Spleen (tissue), 11 donors: ENCODE measurements around the gene GIPC1. TPM values are rescaled to one million over a fixed set of nuclear protein-coding genes. Genes with fewer than 3 reads are reported as not detected.

Experiments used
- DNase-seq: peaks from one replicate; pipeline ENCODE4 v3.0.0-alpha.2; 2020
- H3K27ac ChIP-seq, 8 donors: fragments of 200-600 bp; sonication (generic) in 7 of 8; 1 replicate in 4 of 8; 2 replicates in 4 of 8; pipeline versions ENCODE4 v1.5.0 to v1.8.0; 2016 to 2021; ENCODE audit warnings: inconsistent platforms in 4 of 8, mild to moderate bottlenecking in 4 of 8, moderate library complexity in 1 of 8
- H3K27me3 ChIP-seq, 7 donors: fragments of 200-600 bp; sonication (generic) in 6 of 7; replicated peaks in 1 of 7; 1 replicate in 4 of 7; 2 replicates in 3 of 7; pipeline versions ENCODE4 v1.5.0 to v1.8.0; 2016 to 2021; ENCODE audit warnings: inconsistent platforms in 3 of 7, mild to moderate bottlenecking in 1 of 7
- H3K36me3 ChIP-seq, 6 donors: fragments of 200-600 bp; sonication (generic) in 5 of 6; 1 replicate in 4 of 6; 2 replicates in 2 of 6; pipeline versions ENCODE4 v1.5.0 to v1.8.0; 2016 to 2021; ENCODE audit warnings: inconsistent platforms in 2 of 6
- H3K4me1 ChIP-seq, 6 donors: fragments of 200-600 bp; sonication (generic) in 5 of 6; 1 replicate in 3 of 6; 2 replicates in 3 of 6; pipeline versions ENCODE4 v1.5.0 to v1.8.0; 2016 to 2021; ENCODE audit warnings: inconsistent platforms in 3 of 6
- H3K4me3 ChIP-seq, 8 donors: fragments of 200-600 bp; sonication (generic) in 7 of 8; 1 replicate in 4 of 8; 2 replicates in 4 of 8; pipeline versions ENCODE4 v1.5.0 to v1.8.0; 2016 to 2021; ENCODE audit warnings: inconsistent platforms in 4 of 8, mild to moderate bottlenecking in 4 of 8, moderate library complexity in 2 of 8
- H3K9me3 ChIP-seq, 8 donors: fragments of 200-600 bp; sonication (generic) in 7 of 8; 1 replicate in 4 of 8; 2 replicates in 4 of 8; pipeline versions ENCODE4 v1.5.0 to v1.8.0; 2016 to 2021; ENCODE audit warnings: inconsistent platforms in 4 of 8
- CTCF ChIP-seq, 11 experiments: fragments of 200-600 bp in 7 of 11; fragments of 450-650 bp in 4 of 11; sonication (generic) in 4 of 11; IDR thresholded peaks in 8 of 11; conservative IDR thresholded peaks in 3 of 11; 1 replicate in 7 of 11; 2 replicates in 4 of 11; pipeline versions ENCODE4 v1.4.0 to v1.8.0; 2016 to 2021; ENCODE audit warnings: antibody characterized with exemption in 11 of 11, inconsistent platforms in 4 of 11, mild to moderate bottlenecking in 1 of 11
- POLR2A ChIP-seq, 3 donors: fragments of 450-650 bp; IDR thresholded peaks; one replicate each; pipeline ENCODE4 v1.5.1; 2017; ENCODE audit warnings: antibody characterized with exemption in 3 of 3, mild to moderate bottlenecking in 1 of 3
- POLR2AphosphoS5 ChIP-seq, 3 donors: sonication (generic); formaldehyde crosslinking; IDR thresholded peaks; one replicate each; pipeline ENCODE4 v1.5.1; 2017; ENCODE audit warnings: antibody characterized with exemption in 3 of 3
- WGBS, 5 donors: extraction: QIAGEN DNeasy Blood & Tissue Kit in 3 of 5; methylation state at CpG; one replicate each; pipeline versions ENCODE4 v1.1.5 to v1.1.7; 2013 to 2018; 5-methylcytosine and 5-hydroxymethylcytosine counted together
- intact Hi-C: fragments of 100-400 bp; cut with DNase I; formaldehyde crosslinking; loops from one replicate; pipeline ENCODE4 v1.15.0; 2023; ENCODE audit warnings: low total_unique reads
- polyA plus RNA-seq, 3 donors: library from polyadenylated mRNA; stranded (reverse); fragments of 200-250 nt; gene quantifications; one replicate each; pipeline ENCODE4 v1.2.1, GENCODE V29; 2013
- total RNA-seq, 7 donors: library from RNA; depleted of rRNA in 3 of 7; stranded (reverse); fragments of >200 nt in 3 of 7; fragmentation: NEBNext Ultra II Directional in 4 of 7; extraction: Animal tissue kit (Norgen Biotek cat#: 25700) in 4 of 7; gene quantifications; one replicate each; pipeline versions ENCODE4 v1.1.0 to v1.2.1, GENCODE V29; 2016 to 2021
- donor health status: healthy with polysubstance abuse.
- donor health status: DM: no; HTN: no; CAD: no; lungs with moderate emphysema.
- donor health status: DM: no; HTN: no; CAD: no.
- donor health status: Bipolar disorder and iron deficiency.
- donor health status: healthy.
- donor health status: DM: no; HTN: no; CAD: no.
- donor health status: DM: yes; HTN: yes; CAD: no.

Gene GIPC1
- total and polyA plus RNA-seq, 10 donors = 17.1 to 58.1 (median 30.7) TPM

DNA sequence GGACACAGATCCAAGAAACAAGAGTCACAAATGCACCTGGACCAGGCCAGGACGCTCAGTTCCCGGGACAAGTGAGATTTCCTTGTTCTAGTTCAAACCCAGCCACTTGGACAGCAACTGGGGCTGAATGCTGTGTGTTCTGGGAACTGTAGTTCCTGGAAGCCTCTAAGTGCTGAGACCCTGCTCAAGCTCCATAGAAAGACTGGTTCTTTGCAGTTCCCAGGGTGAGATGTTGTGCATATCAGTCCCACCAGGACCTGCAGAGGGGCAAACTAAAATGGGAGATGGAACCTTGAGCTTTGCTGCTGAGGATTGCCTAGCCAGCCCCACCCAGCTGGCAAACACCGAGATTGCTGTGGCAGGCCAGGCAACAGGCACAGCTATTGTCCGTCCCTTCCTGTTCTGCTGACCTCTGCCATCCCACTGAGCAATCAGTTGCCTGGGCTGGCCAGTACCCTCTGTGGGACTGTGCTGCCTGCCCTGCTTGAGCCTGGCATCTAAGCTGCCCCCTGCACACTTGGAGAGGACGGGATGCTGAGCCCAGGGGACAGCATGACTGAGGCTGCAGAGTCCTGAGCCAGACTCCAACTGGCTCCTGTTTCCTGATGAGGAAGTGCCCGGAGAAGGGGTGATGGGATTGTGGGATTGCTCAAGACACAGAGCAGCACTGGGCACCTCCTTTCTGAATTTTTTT, 1.4 kb upstream of the GIPC1 start:
- Histone ChIP-seq H3K36me3 (peaks cover 0 to 5% (median 0%) of the 10 kb centered on the region in 6 donors), H3K4me3 (no peak overlapping the region), H3K27me3 (no peaks in the 10 kb centered on the region), H3K27ac (peak overlapping the region in 5 of 8 donors; percentile 75 to 83 (median 77)), H3K9me3 (no peaks in the 10 kb centered on the region), H3K4me1 (peaks cover 22 to 44% (median 36%) of the 10 kb centered on the region in 6 donors)
- 41 to 77% (median 68%) methylated on average over 6 of the region's 6 CpGs for WGBS, 5 donors
- TF ChIP-seq POLR2A (IDR thresholded peaks at IDR 0.05) (no peak), CTCF (IDR thresholded peaks at IDR 0.05 in 8 of 11, conservative IDR thresholded peaks at IDR 0.05 in 3 of 11) (no peak), POLR2AphosphoS5 (IDR thresholded peaks at IDR 0.05) (peak; percentile 65 to 79 (median 71))
- intact Hi-C loops = no loop called here
- peak; percentile 84 for DNase-seq

DNA sequence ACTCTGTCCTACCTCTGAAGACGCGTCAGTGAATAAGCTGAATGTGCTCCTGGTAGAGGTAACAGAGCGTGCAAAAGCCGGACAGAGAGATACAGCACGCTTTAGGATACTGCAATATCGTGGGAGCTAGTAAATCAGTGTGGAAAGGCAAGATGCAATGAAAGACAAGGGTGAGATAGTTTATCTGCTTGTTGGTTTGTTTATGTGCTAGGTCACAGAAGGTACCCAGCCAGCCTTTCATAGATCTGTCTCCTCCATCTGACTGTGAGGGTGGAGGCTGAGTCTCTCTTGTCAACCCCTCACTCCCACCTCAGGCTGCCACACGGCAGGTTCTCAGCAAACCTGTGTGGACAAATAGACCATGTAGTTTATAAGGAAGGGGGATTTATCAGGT, 904 bp upstream of the GIPC1 start:
- WGBS, 5 donors = 70 to 78% (median 76%) methylated on average over 7 of the region's 7 CpGs
- intact Hi-C loops = no loop called here

GRCh38 chr19:14495672-14496028, 277 bp downstream of the GIPC1 start:
- peaks cover 0 to 23% (median 7%) of the 10 kb centered on the region in 6 donors for H3K36me3 ChIP-seq
- WGBS, 5 donors = 0 to 2% (median 1%) methylated on average over 2 to 28 of the region's 28 CpGs
- H3K9me3 ChIP-seq = no peaks in the 10 kb centered on the region
- no peak for DNase-seq
- intact Hi-C loops = no loop called here
- TF ChIP-seq POLR2AphosphoS5 (IDR thresholded peaks at IDR 0.05) = no peak
- H3K27ac ChIP-seq = peak overlapping the region; percentile 3 to 83 (median 75)
- peak overlapping the region; percentile 65 to 91 (median 72) for H3K4me3 ChIP-seq
- H3K27me3 ChIP-seq = no peaks in the 10 kb centered on the region
- H3K4me1 ChIP-seq = peaks cover 22 to 44% (median 36%) of the 10 kb centered on the region in 6 donors

More for the DNA sequence above, 904 bp upstream of the GIPC1 start:
- no peak for DNase-seq
- H3K9me3 ChIP-seq = no peaks in the 10 kb centered on the region
- no peaks in the 10 kb centered on the region for H3K27me3 ChIP-seq
- H3K4me1 ChIP-seq = peaks cover 22 to 44% (median 36%) of the 10 kb centered on the region in 6 donors
- H3K4me3 ChIP-seq = peak overlapping the region in 4 of 8 donors; percentile 67 to 91 (median 79)
- H3K36me3 ChIP-seq = peaks cover 0 to 11% (median under 1%) of the 10 kb centered on the region in 6 donors
- peak overlapping the region in 5 of 8 donors; percentile 75 to 83 (median 77) for H3K27ac ChIP-seq
- TF ChIP-seq POLR2A (IDR thresholded peaks at IDR 0.05) = no peak
- no peak for TF ChIP-seq POLR2AphosphoS5 (IDR thresholded peaks at IDR 0.05)
- no peak for TF ChIP-seq CTCF (IDR thresholded peaks at IDR 0.05 in 8 of 11, conservative IDR thresholded peaks at IDR 0.05 in 3 of 11)

GRCh38 chr19:14494910-14495671, 836 bp downstream of the GIPC1 start:
- WGBS, 5 donors = 31 to 44% (median 39%) methylated on average over 11 to 14 of the region's 14 CpGs
- peaks cover 22 to 44% (median 36%) of the 10 kb centered on the region in 6 donors for H3K4me1 ChIP-seq
- DNase-seq = no peak

More at GRCh38 chr19:14494910-14495671, 836 bp downstream of the GIPC1 start:
- TF ChIP-seq POLR2AphosphoS5 (IDR thresholded peaks at IDR 0.05) (no peak), POLR2A (IDR thresholded peaks at IDR 0.05) (no peak), CTCF (IDR thresholded peaks at IDR 0.05 in 8 of 11, conservative IDR thresholded peaks at IDR 0.05 in 3 of 11) (no peak)
- H3K27me3 ChIP-seq = no peaks in the 10 kb centered on the region
- intact Hi-C loops = no loop called here
- peaks cover 0 to 28% (median 9%) of the 10 kb centered on the region in 6 donors for H3K36me3 ChIP-seq
- peak overlapping the region; percentile 3 to 83 (median 75) for H3K27ac ChIP-seq
- peak overlapping the region; percentile 65 to 91 (median 72) for H3K4me3 ChIP-seq
- H3K9me3 ChIP-seq = no peaks in the 10 kb centered on the region
